NCI-H2029 treated with DMSO at 0.1 percent for 48 hours (cell line): ENCODE data around the gene SUN5.

ENCODE experiments used
- DNase-seq: peaks from one replicate; lab custom pipeline; 2025; lab: John Stamatoyannopoulos, UW

SUN5 gene

GRCh38 chr20:33026779-33027759 lies 22.8 kb upstream of the SUN5 start:
- DNase-seq, result no peak

GRCh38 chr20:33026072-33026778 lies 22.0 kb upstream of the SUN5 start:
- DNase-seq, result no peak

GRCh38 chr20:33025318-33025876 lies 21.2 kb upstream of the SUN5 start:
- DNase-seq, result no peak

- DNase-seq, result no peak
These were observed 20.5 kb upstream of the SUN5 start for GRCh38 chr20:33024609-33025317.

- no peak for DNase-seq
These were observed 20.0 kb upstream of the SUN5 start for GRCh38 chr20:33024243-33024560.

- no peak for DNase-seq
These were observed 19.4 kb upstream of the SUN5 start for GRCh38 chr20:33023439-33024242.

GRCh38 chr20:33022694-33023438 lies 18.6 kb upstream of the SUN5 start:
- no peak for DNase-seq

- DNase-seq, result no peak
These were observed 18.1 kb upstream of the SUN5 start for GRCh38 chr20:33022289-33022688.

GRCh38 chr20:33021879-33022278 lies 17.6 kb upstream of the SUN5 start:
- no peak for DNase-seq

- no peak for DNase-seq
These were observed 16.3 kb upstream of the SUN5 start for GRCh38 chr20:33020278-33021161.

GRCh38 chr20:33019465-33020277 lies 15.4 kb upstream of the SUN5 start:
- no peak for DNase-seq

- no peak for DNase-seq
These were observed 14.1 kb upstream of the SUN5 start for GRCh38 chr20:33018169-33018931.

GRCh38 chr20:33017542-33017941 lies 13.3 kb upstream of the SUN5 start:
- no peak for DNase-seq

GRCh38 chr20:33016581-33017109 lies 12.4 kb upstream of the SUN5 start:
- DNase-seq, result no peak

GRCh38 chr20:33015700-33016580 lies 11.7 kb upstream of the SUN5 start:
- no peak for DNase-seq

- no peak for DNase-seq
These were observed 10.9 kb upstream of the SUN5 start for GRCh38 chr20:33015114-33015484.
